HG02973 (cell line): Measurements from ENCODE around the gene AP3S2.

Experiments used
- ATAC-seq: cut with Tn5 transposase; IDR thresholded peaks from one replicate; pipeline ENCODE4 v1.9.1; 2021; ENCODE audit warnings: moderate library complexity; ENCODE audit not compliant: unreplicated experiment

AP3S2 gene

DNA sequence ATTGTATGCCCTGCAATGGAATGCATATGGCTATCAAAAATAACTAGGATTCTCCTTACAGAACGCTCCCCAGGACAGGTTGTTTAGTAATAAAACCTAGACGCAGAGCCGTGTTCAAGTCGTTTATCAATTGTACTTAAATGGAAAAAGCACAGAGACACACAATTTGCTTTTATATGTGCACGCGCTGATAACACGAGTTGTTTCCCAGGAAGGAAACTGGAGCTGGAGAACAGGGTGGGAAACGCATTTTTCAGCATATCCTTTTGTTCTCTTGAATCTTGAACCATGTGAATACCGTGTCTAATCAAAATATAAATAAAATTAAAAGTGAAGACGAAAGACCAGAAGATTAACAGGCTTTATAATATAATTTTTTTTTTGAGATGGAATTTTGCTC is 75.5 kb downstream of the AP3S2 start:
- no peak for ATAC-seq

DNA sequence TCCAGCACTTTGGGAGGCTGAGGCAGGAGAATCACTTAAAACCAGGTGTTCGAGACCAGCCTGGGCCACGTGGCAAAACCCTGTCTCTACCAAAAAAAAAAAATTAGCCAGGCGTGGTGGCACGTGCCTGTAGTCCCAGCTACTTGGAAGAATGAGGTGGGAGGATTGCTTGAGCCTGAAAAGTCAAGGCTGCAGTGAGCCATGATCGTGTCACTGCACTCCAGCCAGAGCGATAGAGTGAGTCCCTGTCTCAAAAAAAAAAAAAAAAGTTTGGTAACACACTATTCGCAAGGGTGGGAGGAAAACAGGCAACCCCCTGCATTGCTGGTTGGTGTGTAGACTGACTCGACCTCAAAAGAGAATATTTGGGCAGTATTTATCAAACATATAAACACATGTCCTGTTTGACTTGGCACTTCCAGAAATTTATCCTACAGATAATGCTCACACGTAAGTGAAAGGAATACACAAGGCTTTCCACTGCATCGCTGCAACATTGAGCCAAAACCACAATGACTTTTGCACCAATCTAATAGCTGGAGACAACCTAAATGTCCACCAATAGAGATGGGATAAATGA is 76.0 kb downstream of the AP3S2 start:
- no peak for ATAC-seq

DNA sequence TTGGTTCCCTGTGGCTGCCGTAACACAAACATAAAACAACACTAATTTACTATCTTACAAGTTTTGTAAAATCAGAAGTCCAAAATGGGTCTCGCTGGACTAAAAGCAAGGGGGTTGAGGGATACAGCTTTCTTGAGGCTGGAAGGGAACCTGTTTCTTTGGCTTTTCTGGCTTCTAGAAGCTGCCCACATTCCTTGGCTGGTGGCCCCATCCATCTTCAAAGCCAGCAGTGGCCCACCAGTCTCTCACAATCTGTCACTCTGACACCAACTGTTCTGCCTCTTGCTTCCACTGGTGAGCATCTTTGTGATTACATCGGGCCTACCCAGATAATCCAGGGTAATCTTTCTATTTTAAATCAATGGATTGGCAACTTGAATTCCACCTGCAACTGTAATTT is 78.0 kb downstream of the AP3S2 start:
- no peak for ATAC-seq

DNA sequence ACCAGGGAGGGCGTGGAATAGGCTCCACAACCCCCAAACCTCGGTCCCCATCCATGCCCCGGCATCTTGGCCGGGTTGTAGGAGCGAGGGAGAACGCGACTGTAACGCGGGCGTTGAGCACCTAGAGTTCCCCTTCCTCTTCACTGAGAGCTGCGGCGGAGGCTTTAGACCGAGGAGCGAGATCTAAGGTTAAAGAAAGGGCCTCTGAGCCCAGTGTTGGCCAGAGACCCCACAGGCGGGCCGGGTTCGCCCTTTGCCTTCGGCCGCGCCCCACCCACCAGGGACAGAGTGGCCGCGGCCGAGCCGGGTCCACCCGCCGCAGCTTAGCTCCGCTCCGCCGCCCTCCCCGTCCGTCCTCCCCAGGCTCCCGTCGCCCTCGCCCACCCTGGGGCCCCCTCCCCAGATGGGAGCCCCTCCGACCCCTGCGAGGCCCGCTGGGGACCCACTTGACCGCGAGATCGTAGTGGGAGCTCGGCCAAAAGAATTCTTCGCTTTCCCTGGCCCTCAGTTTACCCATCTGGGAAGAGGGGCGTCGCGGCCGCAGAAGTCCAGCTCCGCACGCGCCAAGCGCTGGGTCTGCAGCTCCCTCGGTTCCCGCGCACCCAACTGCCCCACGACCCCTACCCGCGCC is 79.6 kb downstream of the AP3S2 start:
- ATAC-seq: no peak

DNA sequence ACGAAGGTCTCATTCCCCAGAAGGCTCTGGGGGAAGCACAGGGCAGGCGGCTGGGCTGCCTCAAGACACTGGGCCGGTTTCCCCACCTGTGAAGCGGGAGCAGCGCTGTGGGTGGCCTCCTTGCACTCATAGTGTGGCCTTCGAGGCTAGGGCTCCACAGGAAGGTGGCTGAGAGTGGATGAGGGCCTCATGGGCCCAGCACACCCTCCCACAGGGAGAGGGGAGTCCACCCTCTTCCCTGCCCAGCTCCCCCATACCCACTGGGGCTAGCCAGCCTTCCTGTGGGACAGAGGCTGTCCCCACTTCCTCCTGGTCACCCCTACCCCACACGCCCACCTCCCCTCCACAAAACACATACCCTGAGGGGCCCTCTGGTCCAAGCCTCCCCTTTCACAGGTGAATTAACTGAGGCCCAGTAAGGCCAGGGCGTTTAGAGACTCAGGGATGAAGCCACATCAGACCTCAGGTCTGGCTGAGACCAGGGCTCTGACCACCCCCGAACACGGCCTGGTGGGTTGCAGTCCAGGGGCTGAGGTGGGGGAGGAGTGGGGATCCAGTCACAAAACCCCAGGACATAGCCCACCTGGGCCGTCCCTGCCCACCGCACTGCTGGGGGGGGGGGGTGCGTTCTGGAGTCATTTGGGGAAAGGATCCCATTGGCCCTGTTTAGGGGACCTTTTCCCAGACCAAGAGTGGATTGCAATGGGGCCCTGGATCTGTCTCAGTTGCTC is 80.2 kb downstream of the AP3S2 start:
- no peak for ATAC-seq

DNA sequence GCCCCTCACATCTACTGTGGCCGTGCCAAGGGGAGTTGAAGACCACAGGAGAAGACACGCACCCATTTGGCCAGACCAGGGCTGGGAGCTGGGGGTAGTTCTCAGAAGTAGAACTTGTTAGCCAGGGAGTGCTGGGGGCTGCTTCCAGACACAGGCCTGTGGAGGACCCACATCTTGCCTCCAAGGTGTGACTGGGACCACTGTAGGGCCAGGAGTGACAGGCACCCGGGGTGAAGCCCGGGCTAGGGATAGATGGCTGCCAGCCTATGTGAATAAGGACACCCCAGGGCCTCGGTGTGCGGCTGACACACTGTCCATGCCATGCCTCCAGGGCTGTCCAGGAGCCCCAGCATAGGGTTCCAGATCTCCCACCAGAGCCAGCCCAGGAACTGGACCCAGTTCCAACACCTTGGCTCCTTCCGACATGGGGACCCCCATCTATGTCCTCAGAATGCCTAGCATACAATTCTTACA is 80.9 kb downstream of the AP3S2 start:
- no peak for ATAC-seq

DNA sequence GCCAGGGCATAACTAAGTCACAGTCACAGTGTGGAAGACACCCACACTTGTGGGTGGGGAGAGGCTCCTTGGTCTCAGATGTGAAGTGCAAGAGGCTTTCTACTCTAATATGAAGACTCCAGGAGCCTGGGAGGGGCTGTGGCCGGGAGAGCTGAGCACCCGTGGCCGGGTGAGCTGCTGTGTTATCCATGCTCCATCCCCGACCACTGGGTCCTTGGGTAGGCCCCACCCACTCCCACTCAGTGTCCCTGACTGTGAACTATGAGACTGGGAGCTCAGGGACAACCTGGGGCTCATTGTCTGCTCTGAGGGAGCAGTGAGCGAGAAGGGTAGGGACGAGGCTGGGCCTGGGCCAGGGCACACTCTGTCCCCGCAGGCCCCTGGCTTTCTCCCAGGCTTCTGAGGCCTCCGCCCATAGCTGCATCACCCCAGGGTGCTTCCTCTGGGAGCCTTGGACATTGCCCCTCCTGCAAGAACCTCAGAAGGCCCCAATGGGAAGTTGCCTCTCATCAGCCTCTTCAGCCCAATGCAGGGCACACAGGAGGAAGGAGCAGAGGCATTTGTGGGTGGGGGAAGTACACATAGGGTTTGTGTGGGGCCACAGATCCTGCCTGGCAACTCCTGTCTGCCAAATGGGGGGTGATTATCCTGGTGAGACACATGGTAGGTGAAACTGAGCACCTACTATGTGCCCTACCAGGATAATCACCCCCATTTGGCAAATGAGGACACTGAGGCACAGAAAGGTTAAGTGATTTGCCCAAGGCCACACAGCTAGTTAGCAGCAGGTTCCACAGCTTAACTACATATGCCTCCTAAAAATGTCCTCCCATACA is 81.6 kb downstream of the AP3S2 start:
- ATAC-seq: no peak

DNA sequence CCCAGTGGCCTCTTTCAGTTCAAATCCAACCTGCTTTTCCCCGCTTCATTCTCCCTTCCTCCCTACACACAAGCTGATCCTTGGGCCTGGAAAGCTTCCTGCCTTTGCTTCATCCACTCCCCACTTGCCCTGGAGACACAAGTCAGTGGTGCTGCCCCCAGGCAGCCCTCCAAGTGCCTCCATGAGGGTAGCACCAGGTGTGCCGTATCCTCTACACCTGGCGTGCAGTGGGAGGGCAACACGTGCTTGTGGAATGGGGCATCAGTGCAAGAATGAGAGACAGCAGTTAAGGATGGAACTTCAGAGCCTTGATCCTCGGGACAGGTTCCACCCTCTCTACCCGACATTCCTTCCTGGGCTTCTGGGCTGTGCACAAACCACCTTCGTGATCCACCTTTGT is 83.0 kb downstream of the AP3S2 start:
- no peak for ATAC-seq

DNA sequence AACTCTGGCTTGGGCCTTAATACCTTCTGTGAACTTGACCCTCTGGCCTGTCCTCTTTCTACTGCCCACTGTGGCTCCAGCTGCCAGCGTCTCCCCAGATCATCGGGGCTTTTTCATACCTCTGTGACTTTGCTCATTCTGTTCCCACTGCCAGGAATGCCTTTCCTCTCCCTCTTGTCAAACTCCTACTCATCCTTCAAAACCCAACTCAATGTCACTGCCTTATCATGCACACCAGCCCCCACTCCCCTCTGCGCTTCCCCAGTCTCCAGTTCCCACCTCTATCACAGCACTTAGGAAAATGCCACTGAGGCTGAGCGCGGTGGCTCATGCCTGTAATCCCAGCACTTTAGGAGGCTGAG is 84.0 kb downstream of the AP3S2 start:
- no peak for ATAC-seq

DNA sequence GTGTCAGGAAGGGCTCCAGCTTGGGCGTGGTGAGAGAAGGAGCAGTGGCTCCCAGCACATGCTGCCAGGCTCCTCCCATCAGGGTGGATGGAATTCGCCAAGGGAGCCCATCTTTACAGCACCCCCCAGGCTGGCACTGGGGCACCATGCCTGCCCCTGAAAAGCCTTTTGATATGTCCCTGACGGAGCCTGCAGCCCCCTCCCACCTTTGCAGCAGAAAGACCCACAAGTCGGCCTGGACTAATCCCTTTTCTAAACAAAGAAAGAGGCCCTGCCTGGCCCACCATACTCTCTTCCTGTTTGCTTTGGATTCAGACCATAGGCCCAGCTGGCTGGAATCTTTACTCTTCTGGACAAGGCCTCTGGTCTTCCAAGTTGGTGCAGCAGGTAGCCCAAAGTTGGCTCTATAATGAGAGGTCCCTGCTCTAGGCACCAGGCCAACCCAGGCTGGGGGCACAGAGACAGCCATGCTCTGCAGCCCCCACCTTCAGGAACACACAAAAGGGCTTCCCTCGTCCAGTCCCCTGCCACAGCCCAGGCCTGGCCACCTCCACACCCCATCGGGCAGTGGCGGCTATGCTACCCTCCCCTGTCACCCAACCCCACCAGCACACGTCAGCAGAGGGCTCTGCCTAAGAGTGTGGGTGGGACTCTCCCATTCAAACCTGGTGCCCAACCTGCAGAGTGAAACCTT is 84.6 kb downstream of the AP3S2 start:
- no peak for ATAC-seq

DNA sequence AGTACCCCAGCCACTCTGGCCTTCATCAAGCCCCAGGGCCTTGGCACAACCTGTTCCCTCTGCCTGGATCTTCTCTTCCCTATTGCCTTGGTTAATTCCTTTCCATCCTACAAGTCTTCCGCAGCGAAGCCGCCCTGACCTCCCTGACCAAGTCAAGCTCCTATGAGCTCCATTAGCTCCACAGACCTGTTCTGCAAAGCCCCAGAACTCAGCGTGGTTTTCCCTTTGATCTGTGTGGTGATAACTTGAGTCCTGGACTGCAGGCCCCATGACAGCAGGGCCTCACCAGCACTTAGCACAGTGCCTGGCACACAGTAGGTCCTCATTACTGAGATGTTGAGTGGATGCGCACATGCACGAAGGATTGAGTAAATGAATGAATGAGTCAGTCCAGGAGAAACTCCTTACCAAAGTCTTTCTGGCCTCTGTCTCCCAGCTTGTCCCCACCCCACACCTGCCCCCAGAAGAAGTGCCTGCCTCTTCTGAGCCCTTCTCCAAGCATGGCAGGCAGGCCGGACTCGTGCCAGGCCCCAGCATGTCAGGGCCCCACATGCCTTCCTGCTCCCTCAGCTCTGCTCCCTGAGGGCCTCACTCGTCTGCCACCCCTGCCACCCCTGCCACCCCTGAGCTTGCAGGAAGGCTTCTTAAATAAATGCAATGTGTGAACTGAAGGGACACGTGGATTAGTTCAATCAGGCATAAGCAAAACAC is 85.5 kb downstream of the AP3S2 start:
- ATAC-seq: no peak

DNA sequence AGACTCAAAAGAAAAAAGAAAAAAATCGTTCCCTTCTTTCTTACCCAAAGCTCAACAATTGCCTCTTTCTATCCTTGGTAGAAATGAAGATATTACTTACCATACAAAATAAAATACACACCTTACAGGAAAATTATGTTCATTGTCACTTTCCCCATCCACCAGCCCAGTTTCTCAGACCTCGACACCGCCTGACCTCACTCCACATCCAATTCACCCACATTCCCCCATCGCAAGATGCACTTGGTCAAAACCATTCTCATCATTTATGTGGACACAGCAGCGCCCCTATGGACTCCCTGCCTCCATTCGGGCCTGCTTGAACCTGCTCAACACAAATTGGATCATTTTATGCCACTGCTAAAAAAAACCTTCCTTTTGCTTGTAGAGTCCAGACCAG is 86.1 kb downstream of the AP3S2 start:
- no peak for ATAC-seq

DNA sequence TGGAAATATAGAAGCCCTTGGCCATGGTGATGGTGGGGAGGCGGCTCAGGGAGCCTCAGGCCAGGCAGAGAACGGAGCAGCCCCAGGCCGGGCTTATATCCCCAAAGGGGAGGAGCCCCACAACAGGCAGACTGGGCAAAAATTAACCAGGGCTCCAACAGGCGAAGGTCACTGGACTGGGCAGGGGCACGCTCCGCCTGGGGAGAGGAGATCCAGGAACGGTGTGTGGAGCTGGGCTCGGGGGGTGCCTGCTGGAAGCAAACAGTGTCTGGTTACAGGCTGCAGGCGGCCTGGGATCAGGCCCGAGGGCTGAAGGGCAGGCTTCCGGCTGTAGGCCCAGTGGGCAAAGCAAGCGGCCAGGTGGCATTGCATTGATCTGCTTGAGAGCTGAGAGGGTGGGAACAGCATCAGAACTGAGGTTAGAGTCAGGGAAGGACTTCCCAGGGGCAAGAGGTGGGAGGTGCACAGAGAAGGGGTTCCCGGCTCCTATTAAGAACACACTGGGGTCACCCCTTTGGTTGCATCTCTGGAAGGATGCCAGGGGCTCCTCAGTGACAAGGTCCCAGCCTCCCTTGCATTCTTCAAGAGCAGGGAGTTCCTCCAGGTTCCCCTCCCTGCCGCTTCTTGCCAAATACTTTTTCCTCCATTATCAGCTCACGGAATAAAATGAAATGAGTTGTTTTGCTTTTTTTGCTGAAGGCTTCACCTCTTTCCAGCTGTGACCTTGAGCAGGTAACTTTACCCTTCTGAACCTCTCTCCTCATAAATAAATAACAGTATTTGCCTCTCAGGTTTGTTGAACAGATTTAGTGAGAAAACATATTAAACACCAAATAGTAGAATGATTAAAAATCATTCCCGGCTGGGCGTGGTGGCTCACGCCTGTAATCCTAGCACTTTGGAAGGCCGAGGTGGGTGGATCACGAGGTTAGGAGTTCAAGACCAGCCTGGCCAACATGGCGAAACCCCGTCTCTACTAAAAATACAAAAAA is 86.9 kb downstream of the AP3S2 start:
- no peak for ATAC-seq

DNA sequence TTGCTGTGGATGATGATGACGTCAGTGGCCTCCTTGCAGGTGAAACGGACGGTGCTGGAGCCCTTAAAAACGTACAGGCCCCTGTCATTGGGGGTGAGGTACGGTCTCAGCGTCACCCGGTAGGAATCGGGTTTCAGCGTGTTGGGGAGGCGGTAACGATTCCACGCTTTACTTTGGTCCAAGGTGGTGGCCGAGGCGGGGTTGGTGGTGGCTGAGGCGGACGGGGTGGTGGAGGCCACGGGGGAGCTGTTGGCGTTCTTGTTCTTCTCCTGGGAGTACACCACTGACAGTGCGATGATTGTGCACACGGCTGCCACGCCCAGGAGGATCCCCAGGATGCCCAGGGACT is 87.6 kb downstream of the AP3S2 start:
- no peak for ATAC-seq

DNA sequence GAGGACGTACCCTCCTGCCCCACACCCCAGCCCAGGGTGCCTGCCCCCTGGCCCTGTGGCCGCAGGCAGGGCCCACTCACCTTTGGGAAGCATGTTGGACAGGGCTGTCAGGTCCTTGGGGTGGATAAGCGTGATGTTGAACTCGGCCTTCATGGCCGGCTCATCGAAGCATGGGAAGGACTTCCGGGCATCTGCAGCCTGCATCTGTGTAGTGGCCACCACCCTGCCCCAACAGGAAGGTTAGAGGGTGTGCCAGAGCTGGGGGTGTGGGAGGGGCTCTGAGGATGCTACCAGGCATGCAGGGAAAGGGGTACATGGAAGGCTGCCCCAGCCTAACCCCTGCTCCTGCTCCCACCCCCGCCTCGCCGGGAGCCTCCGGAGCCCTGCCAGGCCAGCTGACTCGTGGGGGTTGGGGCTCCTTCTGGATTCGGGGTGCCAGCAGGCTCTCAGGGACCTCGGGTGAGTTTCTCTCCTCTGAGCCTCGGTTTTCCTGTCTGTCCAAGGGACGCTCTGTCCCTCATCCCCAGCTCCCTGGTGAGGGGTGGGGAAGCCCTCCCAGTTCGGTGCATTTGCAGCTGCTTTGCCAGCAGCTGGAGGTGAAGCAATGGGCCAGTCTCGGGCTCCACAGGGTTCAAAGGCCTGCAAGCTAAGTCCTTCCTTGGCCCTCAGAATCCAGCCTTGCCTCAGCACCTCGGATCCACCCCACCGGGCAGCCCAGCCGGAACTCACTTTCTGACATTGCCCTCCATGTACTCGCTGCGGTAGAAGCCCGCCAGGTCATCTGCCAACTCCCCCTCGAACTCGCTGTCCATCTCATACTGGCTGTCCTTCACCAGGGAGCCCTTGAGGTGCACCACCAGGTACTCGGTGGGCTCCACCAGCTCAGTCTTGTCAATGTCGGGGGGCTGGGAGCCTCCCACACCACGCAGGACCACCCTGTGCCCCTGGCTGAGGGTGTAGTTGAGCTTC is 88.3 kb downstream of the AP3S2 start:
- ATAC-seq: no peak

DNA sequence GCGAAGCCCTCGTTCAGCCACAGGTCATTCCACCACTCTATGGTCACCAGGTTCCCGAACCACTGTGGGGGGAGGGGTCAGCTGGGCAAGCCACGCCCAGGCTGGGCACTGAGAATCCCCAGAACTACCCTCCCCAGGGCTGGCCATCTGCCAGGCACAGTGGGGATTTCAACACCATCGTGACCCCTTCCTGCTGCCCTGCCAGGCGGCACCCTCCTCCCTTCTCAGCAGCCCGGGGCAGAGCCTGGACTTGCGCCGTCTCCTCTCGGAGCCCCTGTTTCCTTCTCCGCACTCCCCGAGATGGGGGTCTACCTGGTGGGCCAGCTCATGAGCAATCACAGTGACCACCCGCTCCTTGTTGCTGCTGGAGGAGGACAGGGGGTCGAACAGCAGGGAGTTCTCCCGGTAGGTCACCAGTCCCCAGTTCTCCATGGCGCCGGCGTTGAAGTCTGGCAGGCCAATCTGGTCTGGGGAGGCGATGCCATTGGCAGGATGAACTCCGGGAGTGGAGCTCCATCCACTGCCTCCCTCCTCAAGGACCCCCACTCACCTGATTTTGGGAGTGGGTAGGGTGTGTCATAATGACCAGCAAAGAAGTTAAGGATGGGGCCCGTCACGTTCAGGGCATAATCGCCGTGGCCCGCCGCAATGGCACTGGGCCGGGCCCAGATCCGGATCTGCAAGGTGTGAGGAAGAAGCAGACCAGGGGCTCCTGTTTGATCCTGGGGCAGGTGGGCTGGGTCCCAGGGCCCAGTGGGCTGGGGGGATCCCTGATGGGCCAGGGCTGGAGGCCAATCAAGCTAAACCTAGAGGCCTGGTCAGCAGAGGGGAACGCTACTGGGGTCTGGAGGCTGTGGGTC is 89.6 kb downstream of the AP3S2 start:
- no peak for ATAC-seq
